ENCODE measurements around the gene CROCC. TPM values are rescaled to one million over a fixed set of nuclear protein-coding genes. Genes with fewer than 3 reads are reported as not detected.

Gene CROCC
- total and polyA plus RNA-seq, 9 of the 15 experiments (the other 6 are each of a cell fraction or from before 2014, with no cell fraction given), result 0.17 to 15.4 (median 7.6) TPM

GRCh38 chr1:16905110-16905867 is 16.4 kb upstream of the CROCC start (continued):
- TF ChIP-seq ZNF212 (CRISPR knock-in tag; IDR thresholded peaks at IDR 0.05) (peak; percentile 98), NR2F6 (CRISPR knock-in tag; IDR thresholded peaks at IDR 0.05) (peak; percentile 99), ZMIZ1 (IDR thresholded peaks at IDR 0.05; ENCODE audit: low read depth in 2 of 2, low read length in 2 of 2) (peak in 1 of 2 experiments; percentile 100; a peak in 2 of 4 replicates), ZFP30 (CRISPR knock-in tag; IDR thresholded peaks at IDR 0.05; ENCODE audit: borderline replicate concordance) (peak; percentile 98; the same call in 1 of the 2 replicates), PYGO2 (tag; IDR thresholded peaks at IDR 0.05) (no peak), GTF3C2 (IDR thresholded peaks at IDR 0.05; ENCODE audit: borderline replicate concordance, extremely low read depth, insufficient read length) (no peak), POLR2B (IDR thresholded peaks at IDR 0.05; ENCODE audit: low read depth, partially characterized antibody) (peak; percentile 100), MBD2 (IDR thresholded peaks at IDR 0.05; ENCODE audit: borderline replicate concordance, low read depth) (peak; percentile 93), ZNF668 (CRISPR knock-in tag; IDR thresholded peaks at IDR 0.05) (peak; percentile 87), USF1 (CRISPR knock-in tag; IDR thresholded peaks at IDR 0.05) (no peak), HCFC1 (IDR thresholded peaks at IDR 0.05; ENCODE audit: low read depth, low read length) (peak; percentile 62), ELF4 (CRISPR knock-in tag; IDR thresholded peaks at IDR 0.05) (peak; percentile 99), ZNF384 (IDR thresholded peaks at IDR 0.05; ENCODE audit: low read depth, low read length) (peak; percentile 55), TEAD4 (IDR thresholded peaks at IDR 0.05; ENCODE audit: low read length) (peak; percentile 96), TEAD4 (CRISPR knock-in tag; IDR thresholded peaks at IDR 0.05; ENCODE audit: borderline replicate concordance) (no peak), ELF1 (tag; IDR thresholded peaks at IDR 0.05) (peak; percentile 79), SREBF2 (CRISPR knock-in tag; IDR thresholded peaks at IDR 0.05) (no peak), ZNF507 (tag; conservative IDR thresholded peaks at IDR 0.05) (no peak; the same call in 1 of the 2 replicates), PTBP1 (IDR thresholded peaks at IDR 0.05; ENCODE audit: low read depth, low read length) (no peak; the same call in 1 of the 2 replicates), PRPF4 (IDR thresholded peaks at IDR 0.05; ENCODE audit: insufficient read depth, low read depth, low read length, poor library complexity, severe bottlenecking) (peak; percentile 72), ZNF436 (CRISPR knock-in tag; IDR thresholded peaks at IDR 0.05) (peak; percentile 98), BCOR (IDR thresholded peaks at IDR 0.05) (no peak)
